Karpas-422 (cell line): ENCODE measurements around the gene OTP. TPM values are rescaled to one million over a fixed set of nuclear protein-coding genes. Genes with fewer than 3 reads are reported as not detected.
"Not testable (repeated sequence)": the region's sequence is repeated elsewhere in the genome, so short reads cannot be mapped to it uniquely, and the experiment has no call there.

Experiments
- DNase-seq: peaks from one replicate; pipeline ENCODE4 v3.0.0-alpha.2; 2015
- H2AFZ ChIP-seq: fragments of 200-600 bp; sonication (generic); 2 replicates; pipeline ENCODE4 v1.6.1; 2014; ENCODE audit warnings: antibody characterized with exemption, low read length, mixed read lengths
- H3K27ac ChIP-seq: fragments of 200-600 bp; sonication (generic); 2 replicates; pipeline ENCODE4 v1.5.1; 2014; ENCODE audit warnings: mild to moderate bottlenecking, low read length, moderate library complexity
- H3K27me3 ChIP-seq: fragments of 200-600 bp; sonication (generic); 2 replicates; pipeline ENCODE4 v1.6.1; 2014; ENCODE audit warnings: low read length, mixed read lengths
- H3K36me3 ChIP-seq: fragments of 200-600 bp; sonication (generic); 2 replicates; pipeline ENCODE4 v1.6.1; 2014; ENCODE audit warnings: low read length, mixed read lengths; ENCODE audit not compliant: insufficient read depth
- H3K4me1 ChIP-seq: fragments of 200-600 bp; sonication (generic); 2 replicates; pipeline ENCODE4 v1.6.1; 2014; ENCODE audit warnings: mild to moderate bottlenecking, low read length, mixed read lengths
- H3K4me2 ChIP-seq: fragments of 200-600 bp; sonication (generic); 2 replicates; pipeline ENCODE4 v1.6.1; 2014; ENCODE audit warnings: low read length, low read depth, mild to moderate bottlenecking; ENCODE audit not compliant: poor library complexity, severe bottlenecking
- H3K4me3 ChIP-seq: fragments of 200-600 bp; sonication (generic); 2 replicates; pipeline ENCODE4 v1.5.1; 2014; ENCODE audit warnings: mild to moderate bottlenecking, antibody characterized with exemption, low read length, mixed read lengths
- H3K79me2 ChIP-seq: fragments of 200-600 bp; sonication (generic); 2 replicates; pipeline ENCODE4 v1.6.1; 2014; ENCODE audit warnings: mild to moderate bottlenecking, low read length, mixed read lengths
- H3K9ac ChIP-seq: fragments of 200-600 bp; sonication (generic); 2 replicates; pipeline ENCODE4 v1.6.0; 2014; ENCODE audit warnings: low read length
- H3K9me2 ChIP-seq: fragments of 200-600 bp; sonication (generic), shearing (Covaris generic); replicated peaks from 2 replicates; pipeline ENCODE4 v1.6.0; 2014; ENCODE audit warnings: mild to moderate bottlenecking, low read length, moderate library complexity; ENCODE audit not compliant: insufficient read depth
- H3K9me3 ChIP-seq: fragments of 300-700, 200-600 bp; sonication (generic); 2 replicates; pipeline ENCODE4 v1.6.1; 2014; ENCODE audit warnings: low read length, mixed read lengths
- H4K20me1 ChIP-seq: fragments of 200-600 bp; sonication (generic); 2 replicates; pipeline ENCODE4 v1.6.1; 2014; ENCODE audit warnings: mild to moderate bottlenecking, antibody characterized with exemption, low read length, low read depth; ENCODE audit not compliant: insufficient read depth
- total RNA-seq: library from RNA; depleted of rRNA; stranded (reverse); fragments of >200 nt; shearing (Covaris generic); gene quantifications from 2 replicates; pipeline ENCODE4 v1.2.3, GENCODE V29; 2014; ENCODE audit warnings: low replicate concordance

Gene OTP
- total RNA-seq, 1 experiment from 2014 or later: not detected

- Histone ChIP-seq H3K4me3 (no peak overlapping the region), H3K27me3 (no peaks in the 10 kb centered on the region), H3K36me3 (no peaks in the 10 kb centered on the region)
Measured at GRCh38 chr5:77627869-77628674, 10.4 kb downstream of the OTP start.

GRCh38 chr5:77623203-77623740, 15.2 kb downstream of the OTP start:
- Histone ChIP-seq H2AFZ (no peak overlapping the region), H3K27ac (no peak overlapping the region), H3K9ac (no peak overlapping the region), H3K27me3 (no peaks in the 10 kb centered on the region), H3K4me3 (no peak overlapping the region), H3K9me3 (no peaks in the 10 kb centered on the region), H3K36me3 (no peaks in the 10 kb centered on the region), H3K79me2 (no peaks in the 10 kb centered on the region), H3K4me2 (no peak overlapping the region), H3K9me2 (no peaks in the 10 kb centered on the region), H3K4me1 (peaks cover 3% of the 10 kb centered on the region), H4K20me1 (no peaks in the 10 kb centered on the region)
- no peak for DNase-seq

More at GRCh38 chr5:77627869-77628674, 10.4 kb downstream of the OTP start:
- H3K9ac ChIP-seq: no peak overlapping the region
- H4K20me1 ChIP-seq: no peaks in the 10 kb centered on the region
- H3K4me2 ChIP-seq: no peak overlapping the region
- H3K27ac ChIP-seq: no peak overlapping the region
- no peaks in the 10 kb centered on the region for H3K9me2 ChIP-seq
- no peaks in the 10 kb centered on the region for H3K9me3 ChIP-seq
- no peak overlapping the region for H2AFZ ChIP-seq
- peaks cover 14% of the 10 kb centered on the region for H3K4me1 ChIP-seq
- peak; percentile 19 for DNase-seq
- no peaks in the 10 kb centered on the region for H3K79me2 ChIP-seq

GRCh38 chr5:77621440-77621839, 17.1 kb downstream of the OTP start:
- Histone ChIP-seq H3K9me2 (no peaks in the 10 kb centered on the region), H4K20me1 (no peaks in the 10 kb centered on the region), H3K4me3 (no peak overlapping the region), H3K27ac (no peak overlapping the region), H3K9ac (no peak overlapping the region), H3K4me2 (no peak overlapping the region), H2AFZ (no peak overlapping the region), H3K9me3 (no peaks in the 10 kb centered on the region), H3K36me3 (no peaks in the 10 kb centered on the region), H3K79me2 (no peaks in the 10 kb centered on the region), H3K27me3 (no peaks in the 10 kb centered on the region), H3K4me1 (peaks cover 8% of the 10 kb centered on the region)
- DNase-seq: no peak

GRCh38 chr5:77620405-77620804, 18.1 kb downstream of the OTP start:
- DNase-seq: peak; percentile 54
- Histone ChIP-seq H3K27ac (no peak overlapping the region), H3K9ac (no peak overlapping the region), H3K27me3 (no peaks in the 10 kb centered on the region), H3K4me2 (no peak overlapping the region), H4K20me1 (no peaks in the 10 kb centered on the region), H3K4me1 (peaks cover 13% of the 10 kb centered on the region), H3K4me3 (no peak overlapping the region), H3K36me3 (no peaks in the 10 kb centered on the region), H3K9me3 (no peaks in the 10 kb centered on the region), H3K9me2 (no peaks in the 10 kb centered on the region), H3K79me2 (no peaks in the 10 kb centered on the region), H2AFZ (no peak overlapping the region)

- H2AFZ ChIP-seq: no peak overlapping the region
- no peaks in the 10 kb centered on the region for H3K9me3 ChIP-seq
- no peak overlapping the region for H3K4me2 ChIP-seq
- no peak overlapping the region for H3K9ac ChIP-seq
- no peaks in the 10 kb centered on the region for H3K79me2 ChIP-seq
- no peaks in the 10 kb centered on the region for H3K27me3 ChIP-seq
- no peaks in the 10 kb centered on the region for H3K36me3 ChIP-seq
- H3K4me1 ChIP-seq: peaks cover 13% of the 10 kb centered on the region
- DNase-seq: no peak
- no peak overlapping the region for H3K27ac ChIP-seq
- no peaks in the 10 kb centered on the region for H4K20me1 ChIP-seq
- no peak overlapping the region for H3K4me3 ChIP-seq
- no peaks in the 10 kb centered on the region for H3K9me2 ChIP-seq
Measured at GRCh38 chr5:77616920-77617319, 21.6 kb downstream of the OTP start.

- not testable (repeated sequence) for DNase-seq
Measured at GRCh38 chr5:77608927-77609326, 29.6 kb downstream of the OTP start.

GRCh38 chr5:77607324-77607723, 31.2 kb downstream of the OTP start:
- Histone ChIP-seq H3K36me3 (no peaks in the 10 kb centered on the region), H3K9me3 (no peaks in the 10 kb centered on the region), H3K9me2 (no peaks in the 10 kb centered on the region), H3K4me2 (no peak overlapping the region), H2AFZ (no peak overlapping the region), H4K20me1 (no peaks in the 10 kb centered on the region), H3K4me3 (no peak overlapping the region), H3K4me1 (no peaks in the 10 kb centered on the region), H3K27ac (no peak overlapping the region), H3K27me3 (no peaks in the 10 kb centered on the region), H3K79me2 (no peaks in the 10 kb centered on the region), H3K9ac (no peak overlapping the region)
- DNase-seq: no peak

More at GRCh38 chr5:77608927-77609326, 29.6 kb downstream of the OTP start:
- H3K4me1 ChIP-seq, H3K27ac ChIP-seq, H3K4me3 ChIP-seq, H3K9me2 ChIP-seq, H3K9me3 ChIP-seq, H3K27me3 ChIP-seq, H3K36me3 ChIP-seq, H3K4me2 ChIP-seq, H4K20me1 ChIP-seq, H3K79me2 ChIP-seq, H2AFZ ChIP-seq, H3K9ac ChIP-seq: not testable (repeated sequence)

- H3K36me3 ChIP-seq: no peaks in the 10 kb centered on the region
- no peak for DNase-seq
- no peaks in the 10 kb centered on the region for H3K9me3 ChIP-seq
- H3K27me3 ChIP-seq: no peaks in the 10 kb centered on the region
- no peaks in the 10 kb centered on the region for H4K20me1 ChIP-seq
- no peak overlapping the region for H3K27ac ChIP-seq
- no peaks in the 10 kb centered on the region for H3K4me1 ChIP-seq
- no peak overlapping the region for H3K9ac ChIP-seq
- no peaks in the 10 kb centered on the region for H3K79me2 ChIP-seq
- H3K4me2 ChIP-seq: no peak overlapping the region
- no peak overlapping the region for H3K4me3 ChIP-seq
- no peak overlapping the region for H2AFZ ChIP-seq
- no peaks in the 10 kb centered on the region for H3K9me2 ChIP-seq
Measured at GRCh38 chr5:77606279-77606678, 32.2 kb downstream of the OTP start.
